Measurements from ENCODE around the gene STKLD1.
A peak's percentile ranks its signal among the peaks of the same experiment; 100 is the strongest.
"Not testable (repeated sequence)": the region's sequence is repeated elsewhere in the genome, so short reads cannot be mapped to it uniquely, and the experiment has no call there.

STKLD1 gene

GRCh38 chr9:133366435-133366834 is 9.7 kb upstream of the STKLD1 start:
- no peak for DNase-seq

GRCh38 chr9:133367221-133367620 is 8.9 kb upstream of the STKLD1 start:
- DNase-seq, result no peak

GRCh38 chr9:133367778-133368177 is 8.4 kb upstream of the STKLD1 start:
- DNase-seq, result no peak

GRCh38 chr9:133368249-133368881 is 7.8 kb upstream of the STKLD1 start:
- no peak for DNase-seq

GRCh38 chr9:133369422-133369821 is 6.7 kb upstream of the STKLD1 start:
- no peak for DNase-seq

GRCh38 chr9:133369933-133370332 is 6.2 kb upstream of the STKLD1 start:
- no peak for DNase-seq

- DNase-seq, result no peak
Measured at GRCh38 chr9:133370685-133371084, 5.5 kb upstream of the STKLD1 start.

GRCh38 chr9:133371261-133371711 is 4.9 kb upstream of the STKLD1 start:
- peak; percentile 85 for DNase-seq

- DNase-seq, result no peak
Measured at GRCh38 chr9:133372144-133372543, 4.0 kb upstream of the STKLD1 start.

- peak; percentile 69 for DNase-seq
Measured at GRCh38 chr9:133374612-133375115, 1.5 kb upstream of the STKLD1 start.

GRCh38 chr9:133375116-133375723 is 946 bp upstream of the STKLD1 start:
- DNase-seq, result peak; percentile 72

- DNase-seq, result not testable (repeated sequence)
Measured at GRCh38 chr9:133377280-133377679, 1.1 kb downstream of the STKLD1 start.

- no peak for DNase-seq
Measured at GRCh38 chr9:133377721-133378216, 1.6 kb downstream of the STKLD1 start.

GRCh38 chr9:133378408-133378962 is 2.3 kb downstream of the STKLD1 start:
- no peak for DNase-seq

- no peak for DNase-seq
Measured at GRCh38 chr9:133379153-133380086, 3.3 kb downstream of the STKLD1 start.

GRCh38 chr9:133380734-133381133 is 4.6 kb downstream of the STKLD1 start:
- DNase-seq, result no peak

GRCh38 chr9:133382507-133383141 is 6.5 kb downstream of the STKLD1 start:
- no peak for DNase-seq

- no peak for DNase-seq
Measured at GRCh38 chr9:133383438-133383837, 7.3 kb downstream of the STKLD1 start.

GRCh38 chr9:133384736-133385321 is 8.7 kb downstream of the STKLD1 start:
- no peak for DNase-seq

GRCh38 chr9:133385452-133385851 is 9.3 kb downstream of the STKLD1 start:
- no peak for DNase-seq

GRCh38 chr9:133386338-133386737 is 10.2 kb downstream of the STKLD1 start:
- DNase-seq, result no peak

GRCh38 chr9:133387680-133388079 is 11.5 kb downstream of the STKLD1 start:
- no peak for DNase-seq
